K562 (cell line): ENCODE results near the gene BCR. TPM values are rescaled to one million over a fixed set of nuclear protein-coding genes. Genes with fewer than 3 reads are reported as not detected.
A peak's percentile ranks its signal among the peaks of the same experiment; 100 is the strongest.

ENCODE experiments used
- ATAC-seq: fragments of 200-7000 bp; cut with Tn5 transposase; 3 replicates; pipeline ENCODE4 v1.9.1; 2020; ENCODE audit warnings: moderate library complexity
- BruUV-seq: library from RNA; stranded (reverse); fragments of 400-500 nt; replicated peaks from 2 replicates; lab custom pipeline; 2021; lab: Mats Ljungman, UMichigan
- CTCF ChIA-PET: fragments of 300-600 bp; formaldehyde crosslinking; extraction: SDS; loops from one replicate; lab custom pipeline; 2021; ENCODE audit warnings: low intra/inter-chr PET ratio; lab: Yijun Ruan, JAX
- POLR2A ChIA-PET: fragments of 300-600, 350-650 bp; sonication (Branson Sonifier 250); formaldehyde crosslinking; extraction: SDS; loops from one replicate; lab custom pipeline; 2021; ENCODE audit warnings: antibody characterized with exemption, inconsistent platforms; lab: Yijun Ruan, JAX
- DNase-seq, 4 experiments: peaks; one replicate each; pipeline versions ENCODE4 v3.0.0 to v3.0.0-alpha.2; 2011 to 2018; ENCODE audit warnings: low spot score in 3 of 4, mixed read lengths in 3 of 4; ENCODE audit errors: extremely low read depth in 1 of 4
- FAIRE-seq: peaks from 2 replicates; lab custom pipeline; 2011; peaks lifted over from hg19 to GRCh38; lab: Jason Lieb, UNC
- H2AFZ ChIP-seq: 2 replicates; pipeline ENCODE4 v1.6.0; 2011; ENCODE audit warnings: low read depth, low read length, control low read depth, inconsistent platforms
- H3K27ac ChIP-seq: fragments of 200-600 bp; 3 replicates; pipeline ENCODE4 v1.8.0; 2011; ENCODE audit warnings: low read depth, mild to moderate bottlenecking, control low read depth, inconsistent platforms, low read length, moderate library complexity, mixed read lengths; ENCODE audit errors: extremely low read depth
- H3K27me3 ChIP-seq, 2 experiments: fragments of 300-600 bp in 1 of 2; 2 replicates in 1 of 2; 3 replicates in 1 of 2; pipeline versions ENCODE4 v1.6.0 to v1.8.0; 2011; ENCODE audit warnings: inconsistent platforms in 2 of 2, low read length in 2 of 2, mild to moderate bottlenecking in 1 of 2, mixed read lengths in 1 of 2, moderate library complexity in 1 of 2; ENCODE audit not compliant: control insufficient read depth in 2 of 2, insufficient read depth in 2 of 2
- H3K36me3 ChIP-seq: fragments of 300-600 bp; 3 replicates; pipeline ENCODE4 v1.8.0; 2011; ENCODE audit warnings: mild to moderate bottlenecking, low read length, inconsistent platforms; ENCODE audit not compliant: control insufficient read depth, insufficient read depth
- H3K4me1 ChIP-seq, 2 experiments: fragments of 200-600 bp in 1 of 2; replicated peaks in 1 of 2; 2 replicates in 1 of 2; 3 replicates in 1 of 2; pipeline versions ENCODE4 v1.5.1 to v1.8.0; 2011; ENCODE audit warnings: inconsistent platforms in 2 of 2, low read length in 2 of 2, mild to moderate bottlenecking in 1 of 2, mixed read lengths in 1 of 2, moderate library complexity in 1 of 2; ENCODE audit not compliant: control insufficient read depth in 2 of 2, insufficient read depth in 2 of 2
- H3K4me2 ChIP-seq: 2 replicates; pipeline ENCODE4 v1.6.1; 2011; ENCODE audit warnings: low read length, control low read depth, inconsistent platforms, mixed read lengths; ENCODE audit not compliant: insufficient read depth
- H3K4me3 ChIP-seq: fragments of 200-600 bp; sonication (generic), shearing (Covaris generic); 2 replicates; pipeline ENCODE4 v1.5.1; 2016; ENCODE audit warnings: control low read depth, inconsistent platforms
- H3K79me2 ChIP-seq: fragments of 200-600 bp; 3 replicates; pipeline ENCODE4 v1.8.0; 2011; ENCODE audit warnings: low read length, inconsistent platforms; ENCODE audit not compliant: control insufficient read depth, insufficient read depth
- H3K9ac ChIP-seq, 2 experiments: 2 replicates each; pipeline versions ENCODE4 v1.6.0 to v1.6.1; 2011; ENCODE audit warnings: low read depth in 2 of 2, low read length in 2 of 2, control low read depth in 1 of 2, inconsistent platforms in 1 of 2, mild to moderate bottlenecking in 1 of 2, mixed read lengths in 1 of 2; ENCODE audit not compliant: insufficient read depth in 1 of 2
- H3K9me1 ChIP-seq: one replicate; pipeline ENCODE4 v1.6.0; 2011; ENCODE audit warnings: inconsistent platforms, mild to moderate bottlenecking, low read length, moderate library complexity; ENCODE audit not compliant: control insufficient read depth, insufficient read depth
- H3K9me3 ChIP-seq: replicated peaks from 2 replicates; pipeline ENCODE4 v1.5.1; 2011; ENCODE audit warnings: low read depth, low read length, inconsistent platforms; ENCODE audit not compliant: control insufficient read depth, insufficient read depth
- H4K20me1 ChIP-seq: replicated peaks from 2 replicates; pipeline ENCODE4 v1.6.1; 2011; ENCODE audit warnings: low read length, inconsistent platforms, mixed read lengths; ENCODE audit not compliant: control insufficient read depth, insufficient read depth
- CEBPZ ChIP-seq: fragments of 150-350 bp; IDR thresholded peaks from 2 replicates; pipeline ENCODE4 v1.6.1; 2014; ENCODE audit warnings: low read depth, mild to moderate bottlenecking, low read length, borderline replicate concordance
- DMBX1 ChIP-seq: fragments of 250-450 bp; sonication (Bioruptor Pico); IDR thresholded peaks from 2 replicates; pipeline ENCODE4 v1.8.0; 2022; ENCODE audit warnings: inconsistent platforms, mild to moderate bottlenecking, moderate library complexity, borderline replicate concordance
- ETV5 ChIP-seq: sonication (generic); formaldehyde crosslinking; IDR thresholded peaks from 2 replicates; pipeline ENCODE4 v1.4.0; 2020; ENCODE audit warnings: low read depth, mild to moderate bottlenecking, missing genetic modification reagents
- FOXP4 ChIP-seq: sonication (generic); formaldehyde crosslinking; IDR thresholded peaks from 2 replicates; pipeline ENCODE4 v1.8.0; 2022; ENCODE audit warnings: mild to moderate bottlenecking, missing genetic modification reagents, borderline replicate concordance
- HCFC1 ChIP-seq: IDR thresholded peaks from 2 replicates; pipeline ENCODE4 v1.6.1; 2012; ENCODE audit warnings: low read depth, low read length, improper control_type of control experiment
- MAFK ChIP-seq: IDR thresholded peaks from 2 replicates; pipeline ENCODE4 v1.6.1; 2011; ENCODE audit warnings: low read length, improper control_type of control experiment
- MCM5 ChIP-seq: fragments of 450-650 bp; IDR thresholded peaks from 2 replicates; pipeline ENCODE4 v1.6.1; 2016; ENCODE audit warnings: low read depth
- POU5F1 ChIP-seq: fragments of 150-350 bp; IDR thresholded peaks from 2 replicates; pipeline ENCODE4 v1.6.1; 2014; ENCODE audit warnings: borderline replicate concordance, low read length, low read depth, mild to moderate bottlenecking; ENCODE audit not compliant: partially characterized antibody
- RAD21 ChIP-seq, 2 experiments: fragments of 250-450 bp in 1 of 2; fragments of 450-650 bp in 1 of 2; sonication (Bioruptor Pico) in 1 of 2; formaldehyde crosslinking in 1 of 2; IDR thresholded peaks in 1 of 2; conservative IDR thresholded peaks in 1 of 2; 2 replicates each; pipeline versions ENCODE4 v1.4.0 to v1.8.0; 2020 to 2022; ENCODE audit warnings: mild to moderate bottlenecking in 2 of 2, moderate library complexity in 1 of 2
- SP2 ChIP-seq: IDR thresholded peaks from 2 replicates; pipeline ENCODE4 v1.6.1; 2011; ENCODE audit warnings: mild to moderate bottlenecking, low read depth, low read length, moderate library complexity; ENCODE audit not compliant: poor library complexity, severe bottlenecking; ENCODE audit errors: extremely low read depth
- TAF9B ChIP-seq: fragments of 450-650 bp; IDR thresholded peaks from 2 replicates; pipeline ENCODE4 v1.6.1; 2018; ENCODE audit warnings: mild to moderate bottlenecking; ENCODE audit not compliant: partially characterized antibody
- ZNF232 ChIP-seq: sonication (generic); formaldehyde crosslinking; IDR thresholded peaks from 2 replicates; pipeline ENCODE4 v1.8.0; 2022; ENCODE audit warnings: mild to moderate bottlenecking, missing genetic modification reagents
- ZNF695 ChIP-seq: fragments of 450-650 bp; formaldehyde crosslinking; IDR thresholded peaks from 2 replicates; pipeline ENCODE4 v1.4.0; 2020; ENCODE audit warnings: mild to moderate bottlenecking, moderate library complexity
- ZNF699 ChIP-seq: fragments of 250-450 bp; sonication (Bioruptor Pico); IDR thresholded peaks from 2 replicates; pipeline ENCODE4 v1.8.0; 2021; ENCODE audit warnings: mild to moderate bottlenecking, moderate library complexity; ENCODE audit not compliant: insufficient replicate concordance
- WGBS: fragments of 100-300 bp; shearing (Covaris generic); methylation state at CpG from one replicate; pipeline ENCODE4 v1.1.6; 2016; ENCODE audit warnings: low coverage, mixed read lengths; ENCODE audit not compliant: insufficient coverage; ENCODE audit errors: missing lambda C conversion rate; 5-methylcytosine and 5-hydroxymethylcytosine counted together
- in situ Hi-C: fragments of 300-500 bp; cut with MboI; formaldehyde crosslinking; loops from 4 replicates; pipeline ENCODE4 v1.15.0; 2018; ENCODE audit warnings: inconsistent platforms, mixed read lengths
- intact Hi-C: fragments of 100-400 bp; cut with micrococcal nuclease; formaldehyde crosslinking; loops from 2 replicates; pipeline ENCODE4 v1.14.2; 2022
- polyA plus RNA-seq, 8 experiments: library from polyadenylated mRNA; depleted of rRNA in 4 of 8; stranded (reverse) in 5 of 8; unstranded in 3 of 8; fragments of >200 nt; fragmentation: Nextera tagmentation in 2 of 8; fragmentation: Illumina TruSeq in 1 of 8; extraction: Ambion mirVana in 2 of 8; extraction: Trizol in 1 of 8; gene quantifications; 2 replicates each; pipeline versions ENCODE4 v1.2.1 to v1.2.3, GENCODE V29; 2011 to 2014; ENCODE audit warnings: inconsistent platforms in 1 of 8, missing spikeins in 1 of 8
- total RNA-seq, 7 experiments: library from RNA; depleted of rRNA in 6 of 7; stranded (reverse); fragments of >200 nt in 6 of 7; fragmentation: Illumina TruSeq in 2 of 7; extraction: Trizol in 2 of 7; gene quantifications; 2 replicates each; pipeline versions ENCODE4 v1.2.1 to v1.2.3, GENCODE V29; 2011 to 2021; ENCODE audit warnings: low replicate concordance in 1 of 7

Gene BCR
- total and polyA plus RNA-seq, 9 of the 15 experiments (the other 6 are each of a cell fraction or from before 2014, with no cell fraction given) = 0.41 to 150 (median 45.6) TPM

- peaks cover 30% of the 10 kb centered on the region for H3K9me1 ChIP-seq
- FAIRE-seq = no peak
- H2AFZ ChIP-seq = no peak overlapping the region
- CTCF ChIA-PET = interaction anchor here (0.5 to 3.4 kb wide), 4 partner anchors 68 to 316 kb away, joined by 3 to 25 read pairs (median 4); partner anchors contain the start of gene BCR
- H3K4me2 ChIP-seq = no peak overlapping the region
- 91% methylated on average over 15 of the region's 15 CpGs for WGBS
- ATAC-seq = no peak
- peaks cover 93% of the 10 kb centered on the region for H3K36me3 ChIP-seq
- in situ Hi-C loops = loop anchor here (5.0 kb wide), 2 partner anchors 98 to 313 kb away; no protein-coding TSS in a partner anchor
- no peaks in the 10 kb centered on the region for H3K79me2 ChIP-seq
- H3K4me1 ChIP-seq = peaks cover under 1 to 17% of the 10 kb centered on the region in 2 experiments; a peak in 4 of 5 replicates
- H3K9ac ChIP-seq = peak overlapping the region in 1 of 2 experiments; percentile 43; a peak in 2 of 4 replicates
- H3K9me3 ChIP-seq = no peaks in the 10 kb centered on the region
- POLR2A ChIA-PET = interaction anchor here (0.6 to 14.2 kb wide), 16 partner anchors 9 to 1279 kb away, joined by 3 to 237 read pairs (median 4); partner anchors contain the start of gene BCR
- peak; percentile 34 to 70 (median 69) for DNase-seq
- H3K27me3 ChIP-seq = no peaks in the 10 kb centered on the region
- no peak overlapping the region for H3K27ac ChIP-seq
- intact Hi-C loops = no loop called here
- H3K4me3 ChIP-seq = no peak overlapping the region
- H4K20me1 ChIP-seq = peaks cover 78% of the 10 kb centered on the region
- BruUV-seq = no TSS peak
- TF ChIP-seq ETV5 (CRISPR knock-in tag) = no peak
- TF ChIP-seq MCM5 = no peak
- TF ChIP-seq TAF9B = no peak
- no peak for TF ChIP-seq ZNF695 (CRISPR knock-in tag)
- peak in 1 of 2 experiments; percentile 60; a peak in 2 of 4 replicates for TF ChIP-seq RAD21 (CRISPR knock-in tag; conservative IDR thresholded peaks at IDR 0.05 in 1 of 2, IDR thresholded peaks at IDR 0.05 in 1 of 2)
- TF ChIP-seq POU5F1 = peak; percentile 58
- no peak for TF ChIP-seq DMBX1 (CRISPR knock-in tag)
- no peak for TF ChIP-seq FOXP4 (CRISPR knock-in tag)
- 0 out of 2 replicates have a peak, but pooled peaks have one; percentile 1 for TF ChIP-seq CEBPZ
- TF ChIP-seq HCFC1 = 0 out of 2 replicates have a peak, but pooled peaks have one; percentile 6
- TF ChIP-seq ZNF232 (CRISPR knock-in tag) = no peak
- TF ChIP-seq SP2 = peak; percentile 13
- TF ChIP-seq ZNF699 = no peak
- TF ChIP-seq MAFK = 0 out of 2 replicates have a peak, but pooled peaks have one; percentile 28
Measured at GRCh38 chr22:23274891-23275694, 94.8 kb downstream of the BCR start.
